ENCODE data around the gene CDH26.

GRCh38 chr20:59994697-59995122 lies 36.5 kb downstream of the CDH26 start:
- no peak for TF ChIP-seq CTCF (IDR thresholded peaks at IDR 0.05)
- TF ChIP-seq POLR2A (IDR thresholded peaks at IDR 0.05), result no peak

Data from body of pancreas (tissue), 4 donors.